ENCODE data around the gene BLTP3A. TPM values are rescaled to one million over a fixed set of nuclear protein-coding genes. Genes with fewer than 3 reads are reported as not detected.

Gene BLTP3A
- polyA plus RNA-seq = 10.2 and 11.2 TPM in 2 replicates
- 18.3 and 22.6 TPM in 2 replicates for polyA minus RNA-seq

DNA sequence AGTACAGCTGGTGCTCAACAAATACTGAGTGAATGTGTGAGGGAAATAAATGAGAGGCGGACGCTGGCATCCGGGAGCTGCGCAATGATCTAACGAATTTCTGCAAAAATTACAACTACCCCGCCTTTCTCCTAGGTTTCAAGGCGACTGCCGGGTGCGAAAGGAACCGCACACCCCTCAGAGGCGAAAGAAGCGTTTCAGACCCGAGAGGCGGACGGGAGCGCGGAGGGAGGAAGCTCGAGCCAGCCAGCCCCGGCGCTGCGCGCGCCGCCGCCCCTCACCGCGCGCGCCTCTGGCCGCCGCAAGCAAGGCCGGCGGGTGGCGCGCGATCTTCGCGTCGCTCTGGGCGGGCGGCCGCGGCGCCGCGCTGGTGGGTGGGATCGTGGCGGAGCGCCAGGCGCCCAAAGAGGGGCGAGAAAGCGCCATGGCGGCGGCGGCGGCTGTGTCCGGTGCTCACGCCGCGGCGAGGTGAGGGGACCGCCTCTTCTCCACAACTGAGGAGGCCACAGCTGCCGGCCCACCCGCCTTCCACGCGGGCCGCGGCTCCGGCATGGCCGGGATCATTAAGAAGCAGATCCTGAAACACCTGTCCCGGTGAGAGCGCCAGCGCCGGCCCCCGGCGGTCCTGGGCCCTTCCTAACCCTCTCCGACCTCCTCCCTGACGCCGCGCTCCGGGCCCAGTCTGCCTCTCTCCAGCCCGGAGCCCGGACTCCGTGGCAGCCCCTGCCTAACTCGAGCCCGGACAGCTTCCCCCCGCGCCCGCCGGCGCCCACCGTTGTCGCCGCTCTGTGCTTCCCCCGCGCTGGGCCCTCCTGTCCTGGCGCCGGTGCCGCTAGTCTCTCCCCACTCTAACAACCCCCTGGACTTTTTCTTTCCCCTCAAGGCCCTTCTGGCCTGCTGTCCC lies at the start of gene BLTP3A:
Gene BLTP3A, plus strand, starts transcription at position 383 of the 904 bp plus-strand sequence. Its CDS starts 168 bp downstream, at position 551.
- Histone ChIP-seq H3K9me3 (ENCODE audit: low read length) (no peaks in the 10 kb centered on the region), H3K36me3 (ENCODE audit: insufficient read depth, low read length) (no peaks in the 10 kb centered on the region), H3F3A (ENCODE audit: insufficient read depth, low read length, poor library complexity, severe bottlenecking) (no peaks in the 10 kb centered on the region), H3K4me2 (ENCODE audit: low read length) (peak within 1 kb of the TSS; percentile 89), H3K79me2 (replicated peaks; ENCODE audit: insufficient read depth, low read length) (peaks cover 14% of the 10 kb centered on the region), H2AFZ (ENCODE audit: low read depth, low read length) (peak within 1 kb of the TSS; percentile 74), H3K27ac (ENCODE audit: low read length) (peak within 1 kb of the TSS; percentile 93), H3K9me2 (ENCODE audit: insufficient read depth, low read length) (no peaks in the 10 kb centered on the region), H3K4me3 (ENCODE audit: low read length) (peak within 1 kb of the TSS; percentile 95), H4K20me1 (ENCODE audit: insufficient read depth) (no peaks in the 10 kb centered on the region), H3K27me3 (ENCODE audit: insufficient read depth, low read depth, low read length) (no peaks in the 10 kb centered on the region), H3K9ac (ENCODE audit: low read length) (peak within 1 kb of the TSS; percentile 94)
- TF ChIP-seq RAD21 (conservative IDR thresholded peaks at IDR 0.05) (no peak), EZH2 (IDR thresholded peaks at IDR 0.05; ENCODE audit: borderline replicate concordance, insufficient read depth, low read length, poor library complexity, severe bottlenecking) (no peak), SMC3 (conservative IDR thresholded peaks at IDR 0.05; ENCODE audit: poor library complexity) (peak; percentile 39), CTCF (IDR thresholded peaks at IDR 0.05; ENCODE audit: poor library complexity, severe bottlenecking) (peak; percentile 49), EP300 (conservative IDR thresholded peaks at IDR 0.05; ENCODE audit: poor library complexity, severe bottlenecking) (no peak), MXI1 (conservative IDR thresholded peaks at IDR 0.05; ENCODE audit: poor library complexity, severe bottlenecking) (peak; percentile 83), REST (IDR thresholded peaks at IDR 0.05; ENCODE audit: borderline replicate concordance) (peak; percentile 39), TAF1 (IDR thresholded peaks at IDR 0.05; ENCODE audit: low read depth) (peak; percentile 93), POLR2AphosphoS5 (IDR thresholded peaks at IDR 0.05) (peak; percentile 74)

- no peak overlapping the region for H3K4me3 ChIP-seq (ENCODE audit: low read length)
- no peaks in the 10 kb centered on the region for H3K9me2 ChIP-seq (ENCODE audit: insufficient read depth, low read length)
- no peaks in the 10 kb centered on the region for H3K79me2 ChIP-seq (replicated peaks; ENCODE audit: insufficient read depth, low read length)
- no peaks in the 10 kb centered on the region for H4K20me1 ChIP-seq (ENCODE audit: insufficient read depth)
- no peaks in the 10 kb centered on the region for H3K27me3 ChIP-seq (ENCODE audit: insufficient read depth, low read depth, low read length)
- H3K9me3 ChIP-seq (ENCODE audit: low read length) = no peaks in the 10 kb centered on the region
- no peak overlapping the region for H3K4me2 ChIP-seq (ENCODE audit: low read length)
- H3K36me3 ChIP-seq (ENCODE audit: insufficient read depth, low read length) = no peaks in the 10 kb centered on the region
- no peaks in the 10 kb centered on the region for H3F3A ChIP-seq (ENCODE audit: insufficient read depth, low read length, poor library complexity, severe bottlenecking)
- TF ChIP-seq SMC3 (conservative IDR thresholded peaks at IDR 0.05; ENCODE audit: poor library complexity) (no peak), EZH2 (IDR thresholded peaks at IDR 0.05; ENCODE audit: borderline replicate concordance, insufficient read depth, low read length, poor library complexity, severe bottlenecking) (no peak), TAF1 (IDR thresholded peaks at IDR 0.05; ENCODE audit: low read depth) (no peak), EP300 (conservative IDR thresholded peaks at IDR 0.05; ENCODE audit: poor library complexity, severe bottlenecking) (no peak), CTCF (IDR thresholded peaks at IDR 0.05; ENCODE audit: poor library complexity, severe bottlenecking) (no peak), RAD21 (conservative IDR thresholded peaks at IDR 0.05) (no peak), POLR2AphosphoS5 (IDR thresholded peaks at IDR 0.05) (no peak), MXI1 (conservative IDR thresholded peaks at IDR 0.05; ENCODE audit: poor library complexity, severe bottlenecking) (no peak), REST (IDR thresholded peaks at IDR 0.05; ENCODE audit: borderline replicate concordance) (no peak)
- no peak overlapping the region for H3K9ac ChIP-seq (ENCODE audit: low read length)
- H3K27ac ChIP-seq (ENCODE audit: low read length) = no peak overlapping the region
- no peak overlapping the region for H2AFZ ChIP-seq (ENCODE audit: low read depth, low read length)
Measured at GRCh38 chr6:34742094-34742493, 49.8 kb upstream of the BLTP3A start.
